Body of pancreas (tissue), 4 donors: Measurements from ENCODE around the gene CLDN11. TPM values are rescaled to one million over a fixed set of nuclear protein-coding genes. Genes with fewer than 3 reads are reported as not detected.

Experiments used
- ATAC-seq: fragments of 150-250 bp; one replicate; pipeline ENCODE4 v1.9.1; 2016
- DNase-seq, 4 donors: peaks; one replicate each; pipeline ENCODE4 v3.0.0-alpha.2; 2019
- H3K27ac ChIP-seq, 4 donors: fragments of 200-600 bp; sonication (generic); 1 replicate in 3 of 4; 2 replicates in 1 of 4; pipeline versions ENCODE4 v1.5.1 to v1.6.1; 2016 to 2019; ENCODE audit warnings: mild to moderate bottlenecking in 1 of 4, mixed read lengths in 1 of 4, moderate library complexity in 1 of 4
- H3K27me3 ChIP-seq, 2 donors: fragments of 200-600 bp; sonication (generic); one replicate each; pipeline ENCODE4 v1.6.0; 2016; ENCODE audit warnings: mild to moderate bottlenecking in 1 of 2
- H3K36me3 ChIP-seq, 2 donors: fragments of 200-600 bp; sonication (generic); replicated peaks in 1 of 2; 2 replicates each; pipeline ENCODE4 v1.5.1; 2016; ENCODE audit warnings: low read depth in 2 of 2; ENCODE audit not compliant: insufficient read depth in 1 of 2
- H3K4me1 ChIP-seq: fragments of 200-600 bp; sonication (generic); one replicate; pipeline ENCODE4 v1.6.0; 2016
- H3K4me3 ChIP-seq, 2 donors: fragments of 200-600 bp; sonication (generic); 1 replicate in 1 of 2; 2 replicates in 1 of 2; pipeline ENCODE4 v1.5.1; 2016 to 2019
- H3K9me3 ChIP-seq, 3 donors: fragments of 200-600 bp; sonication (generic); 1 replicate in 2 of 3; 2 replicates in 1 of 3; pipeline ENCODE4 v1.5.1; 2016
- POLR2A ChIP-seq, 3 donors: fragments of 450-650 bp; IDR thresholded peaks; one replicate each; pipeline ENCODE4 v1.6.1; 2016; ENCODE audit warnings: antibody characterized with exemption in 3 of 3, mild to moderate bottlenecking in 2 of 3
- WGBS, 2 donors: methylation state at CpG; one replicate each; pipeline ENCODE4 v1.1.5; 2017; 5-methylcytosine and 5-hydroxymethylcytosine counted together
- intact Hi-C: fragments of 100-400 bp; cut with DNase I; formaldehyde crosslinking; loops from one replicate; pipeline ENCODE4 v1.15.1; 2023
- total RNA-seq, 2 donors: library from RNA; depleted of rRNA; stranded (reverse); fragments of >200 nt; gene quantifications; one replicate each; pipeline ENCODE4 v1.1.0, GENCODE V29; 2016
- TF ChIP-seq, protein P1 (sequence below), 7 experiments: fragments of 450-650 bp in 4 of 7; fragments of 200-600 bp in 3 of 7; sonication (generic) in 3 of 7; IDR thresholded peaks; one replicate each; pipeline ENCODE4 v1.5.1; 2016 to 2019; ENCODE audit warnings: antibody characterized with exemption in 7 of 7

The CLDN11 gene
- total RNA-seq, 2 donors from 2014 or later, result 3.9 to 5.6 TPM

DNA sequence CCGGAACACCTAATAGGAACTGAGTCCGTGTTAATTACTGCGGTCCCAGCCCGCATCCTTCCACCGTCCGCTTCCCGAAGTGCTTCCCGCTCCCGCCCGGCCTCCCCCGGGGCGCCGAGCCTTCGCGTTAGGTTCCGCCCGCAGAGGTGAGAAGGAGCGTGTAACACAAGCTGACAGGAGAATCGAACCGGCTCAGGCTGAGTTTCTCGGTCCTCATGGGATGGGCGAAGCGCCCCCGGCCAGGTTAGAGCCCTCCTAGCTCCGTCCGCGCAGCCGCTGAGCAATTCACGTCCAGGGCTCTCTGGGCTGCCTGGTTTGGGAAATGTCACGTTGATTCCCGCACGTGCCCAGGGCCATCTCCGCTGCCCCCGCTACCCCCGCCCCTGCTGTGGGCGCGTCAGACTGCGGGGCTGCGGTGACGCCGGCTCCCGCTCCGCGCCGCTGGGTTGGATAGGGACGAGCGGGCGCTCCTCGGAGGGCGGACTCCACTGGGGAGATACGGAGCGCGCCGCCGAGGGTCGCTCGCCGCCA lies 954 bp downstream of the CLDN11 start:
- ATAC-seq (peak; percentile 12), DNase-seq (no peak)
- intact Hi-C loops, result loop anchor here (10.0 kb wide), 1 partner anchor 395 kb away; no protein-coding TSS in a partner anchor
- Histone ChIP-seq H3K27ac (no peak overlapping the region), H3K4me3 (no peak overlapping the region), H3K27me3 (peaks cover 0 to 8% of the 10 kb centered on the region in 2 donors), H3K4me1 (peaks cover 19% of the 10 kb centered on the region), H3K36me3 (no peaks in the 10 kb centered on the region), H3K9me3 (no peaks in the 10 kb centered on the region)
- no peak for TF ChIP-seq POLR2A (IDR thresholded peaks at IDR 0.05)
- TF ChIP-seq, protein P1, sequence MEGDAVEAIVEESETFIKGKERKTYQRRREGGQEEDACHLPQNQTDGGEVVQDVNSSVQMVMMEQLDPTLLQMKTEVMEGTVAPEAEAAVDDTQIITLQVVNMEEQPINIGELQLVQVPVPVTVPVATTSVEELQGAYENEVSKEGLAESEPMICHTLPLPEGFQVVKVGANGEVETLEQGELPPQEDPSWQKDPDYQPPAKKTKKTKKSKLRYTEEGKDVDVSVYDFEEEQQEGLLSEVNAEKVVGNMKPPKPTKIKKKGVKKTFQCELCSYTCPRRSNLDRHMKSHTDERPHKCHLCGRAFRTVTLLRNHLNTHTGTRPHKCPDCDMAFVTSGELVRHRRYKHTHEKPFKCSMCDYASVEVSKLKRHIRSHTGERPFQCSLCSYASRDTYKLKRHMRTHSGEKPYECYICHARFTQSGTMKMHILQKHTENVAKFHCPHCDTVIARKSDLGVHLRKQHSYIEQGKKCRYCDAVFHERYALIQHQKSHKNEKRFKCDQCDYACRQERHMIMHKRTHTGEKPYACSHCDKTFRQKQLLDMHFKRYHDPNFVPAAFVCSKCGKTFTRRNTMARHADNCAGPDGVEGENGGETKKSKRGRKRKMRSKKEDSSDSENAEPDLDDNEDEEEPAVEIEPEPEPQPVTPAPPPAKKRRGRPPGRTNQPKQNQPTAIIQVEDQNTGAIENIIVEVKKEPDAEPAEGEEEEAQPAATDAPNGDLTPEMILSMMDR (IDR thresholded peaks at IDR 0.05), result no peak
- 10 to 43% methylated on average over 6 to 50 of the region's 58 CpGs for WGBS, 2 donors

DNA sequence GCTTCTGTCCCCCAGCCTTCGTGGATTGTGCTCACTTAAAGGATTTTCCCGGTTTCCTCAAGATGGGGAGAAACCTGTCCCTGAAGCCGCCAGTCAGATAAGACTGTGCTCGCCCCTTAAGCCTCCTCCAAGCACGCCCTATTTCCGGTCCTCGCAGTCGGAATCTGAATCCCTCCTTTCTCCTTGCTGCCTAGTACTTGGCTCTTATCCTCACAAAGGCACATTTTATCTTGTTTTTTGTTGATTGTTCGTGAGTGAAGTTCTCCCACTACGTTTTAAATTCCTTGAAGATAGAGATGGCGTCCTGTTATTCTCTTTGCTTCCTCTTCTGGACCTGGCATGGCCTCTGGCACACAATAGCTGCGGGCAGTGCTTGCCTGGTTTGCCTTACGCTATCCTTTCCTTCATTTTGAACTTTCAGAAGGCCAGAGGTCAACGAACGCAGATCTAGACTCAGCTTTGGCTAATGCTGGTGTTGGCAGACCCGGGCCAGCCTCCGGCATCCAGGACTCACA lies 1.7 kb downstream of the CLDN11 start:
- H3K4me3 ChIP-seq, result no peak overlapping the region
- 60 to 71% methylated on average over 17 of the region's 17 CpGs for WGBS, 2 donors
- ATAC-seq (no peak), DNase-seq (no peak)
- no peak overlapping the region for H3K27ac ChIP-seq
- H3K9me3 ChIP-seq, result no peaks in the 10 kb centered on the region
- intact Hi-C loops, result no loop called here
- H3K27me3 ChIP-seq, result peaks cover 0 to 8% of the 10 kb centered on the region in 2 donors
- peaks cover 19% of the 10 kb centered on the region for H3K4me1 ChIP-seq
- TF ChIP-seq, protein P1 (IDR thresholded peaks at IDR 0.05), result no peak
- TF ChIP-seq POLR2A (IDR thresholded peaks at IDR 0.05), result no peak
- no peaks in the 10 kb centered on the region for H3K36me3 ChIP-seq

DNA sequence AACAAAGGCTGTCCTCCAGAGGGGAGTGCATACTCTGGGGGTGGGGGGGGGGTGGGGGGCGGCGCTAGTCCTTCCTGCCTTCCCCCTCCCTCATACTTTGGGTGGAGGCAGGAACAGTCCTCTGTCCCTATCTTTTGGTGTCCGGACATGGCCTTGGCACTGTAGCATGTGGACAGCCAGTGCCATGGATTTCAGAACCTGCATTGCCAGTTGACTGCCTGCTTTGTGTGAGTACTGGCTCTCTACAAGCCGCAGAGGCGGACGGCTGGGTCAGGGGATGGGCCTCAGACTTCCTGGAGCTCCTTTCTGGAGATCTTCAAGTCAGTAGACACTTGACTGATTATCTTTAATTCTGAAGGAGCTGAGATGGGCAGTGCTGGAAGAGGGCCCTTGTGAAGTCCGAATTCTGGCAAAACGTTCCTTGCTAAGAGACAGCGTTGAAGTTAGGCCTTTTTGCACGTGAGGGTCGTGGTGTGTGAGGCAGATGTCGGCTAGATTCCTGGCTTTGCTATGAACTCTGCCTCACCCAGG lies 2.5 kb downstream of the CLDN11 start:
- H3K27me3 ChIP-seq, result peaks cover 0 to 8% of the 10 kb centered on the region in 2 donors
- intact Hi-C loops, result no loop called here
- H3K4me1 ChIP-seq, result peaks cover 19% of the 10 kb centered on the region
- H3K9me3 ChIP-seq, result no peaks in the 10 kb centered on the region
- DNase-seq (no peak), ATAC-seq (no peak)
- H3K27ac ChIP-seq, result no peak overlapping the region
- no peak overlapping the region for H3K4me3 ChIP-seq
- TF ChIP-seq, protein P1 (IDR thresholded peaks at IDR 0.05), result no peak
- TF ChIP-seq POLR2A (IDR thresholded peaks at IDR 0.05), result no peak
- no peaks in the 10 kb centered on the region for H3K36me3 ChIP-seq
- 68 to 70% methylated on average over 10 to 12 of the region's 12 CpGs for WGBS, 2 donors

DNA sequence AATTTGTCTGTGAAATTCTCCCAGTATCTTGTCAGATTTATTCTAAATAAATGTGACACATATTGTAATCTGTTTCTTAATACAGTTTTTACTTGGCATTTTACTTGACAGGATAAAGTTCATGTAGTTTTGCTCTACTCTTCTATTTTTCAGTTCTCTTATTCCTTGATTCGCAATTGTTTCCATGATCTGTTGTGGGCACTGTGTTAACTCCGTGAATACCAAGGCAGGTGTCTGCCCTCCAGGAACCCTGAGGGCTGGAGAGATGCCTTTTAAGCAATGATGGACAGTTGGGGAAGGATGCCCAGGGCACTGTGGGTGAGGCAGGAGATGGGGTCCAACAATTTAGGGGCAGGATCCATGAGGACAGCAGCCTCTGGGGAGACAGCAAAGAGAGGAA lies 3.1 kb downstream of the CLDN11 start:
- TF ChIP-seq POLR2A (IDR thresholded peaks at IDR 0.05), result no peak
- TF ChIP-seq, protein P1 (IDR thresholded peaks at IDR 0.05), result no peak
- no peak overlapping the region for H3K27ac ChIP-seq
- no peaks in the 10 kb centered on the region for H3K36me3 ChIP-seq
- peaks cover 0 to 8% of the 10 kb centered on the region in 2 donors for H3K27me3 ChIP-seq
- peaks cover 19% of the 10 kb centered on the region for H3K4me1 ChIP-seq
- intact Hi-C loops, result no loop called here
- no peaks in the 10 kb centered on the region for H3K9me3 ChIP-seq
- H3K4me3 ChIP-seq, result no peak overlapping the region
- no peak for ATAC-seq
- 82 to 84% methylated on average over 2 of the region's 2 CpGs for whole genome bisulfite sequencing, 2 donors
- no peak for DNase-seq
